NCI-H82 treated with DMSO at 0.1 percent for 48 hours (cell line): Measurements from ENCODE around the gene TTLL4.

Experiments used
- DNase-seq: peaks from one replicate; lab custom pipeline; 2025; ENCODE audit not compliant: unreplicated experiment; lab: John Stamatoyannopoulos, UW

The TTLL4 gene, protein sequence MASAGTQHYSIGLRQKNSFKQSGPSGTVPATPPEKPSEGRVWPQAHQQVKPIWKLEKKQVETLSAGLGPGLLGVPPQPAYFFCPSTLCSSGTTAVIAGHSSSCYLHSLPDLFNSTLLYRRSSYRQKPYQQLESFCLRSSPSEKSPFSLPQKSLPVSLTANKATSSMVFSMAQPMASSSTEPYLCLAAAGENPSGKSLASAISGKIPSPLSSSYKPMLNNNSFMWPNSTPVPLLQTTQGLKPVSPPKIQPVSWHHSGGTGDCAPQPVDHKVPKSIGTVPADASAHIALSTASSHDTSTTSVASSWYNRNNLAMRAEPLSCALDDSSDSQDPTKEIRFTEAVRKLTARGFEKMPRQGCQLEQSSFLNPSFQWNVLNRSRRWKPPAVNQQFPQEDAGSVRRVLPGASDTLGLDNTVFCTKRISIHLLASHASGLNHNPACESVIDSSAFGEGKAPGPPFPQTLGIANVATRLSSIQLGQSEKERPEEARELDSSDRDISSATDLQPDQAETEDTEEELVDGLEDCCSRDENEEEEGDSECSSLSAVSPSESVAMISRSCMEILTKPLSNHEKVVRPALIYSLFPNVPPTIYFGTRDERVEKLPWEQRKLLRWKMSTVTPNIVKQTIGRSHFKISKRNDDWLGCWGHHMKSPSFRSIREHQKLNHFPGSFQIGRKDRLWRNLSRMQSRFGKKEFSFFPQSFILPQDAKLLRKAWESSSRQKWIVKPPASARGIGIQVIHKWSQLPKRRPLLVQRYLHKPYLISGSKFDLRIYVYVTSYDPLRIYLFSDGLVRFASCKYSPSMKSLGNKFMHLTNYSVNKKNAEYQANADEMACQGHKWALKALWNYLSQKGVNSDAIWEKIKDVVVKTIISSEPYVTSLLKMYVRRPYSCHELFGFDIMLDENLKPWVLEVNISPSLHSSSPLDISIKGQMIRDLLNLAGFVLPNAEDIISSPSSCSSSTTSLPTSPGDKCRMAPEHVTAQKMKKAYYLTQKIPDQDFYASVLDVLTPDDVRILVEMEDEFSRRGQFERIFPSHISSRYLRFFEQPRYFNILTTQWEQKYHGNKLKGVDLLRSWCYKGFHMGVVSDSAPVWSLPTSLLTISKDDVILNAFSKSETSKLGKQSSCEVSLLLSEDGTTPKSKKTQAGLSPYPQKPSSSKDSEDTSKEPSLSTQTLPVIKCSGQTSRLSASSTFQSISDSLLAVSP

DNA sequence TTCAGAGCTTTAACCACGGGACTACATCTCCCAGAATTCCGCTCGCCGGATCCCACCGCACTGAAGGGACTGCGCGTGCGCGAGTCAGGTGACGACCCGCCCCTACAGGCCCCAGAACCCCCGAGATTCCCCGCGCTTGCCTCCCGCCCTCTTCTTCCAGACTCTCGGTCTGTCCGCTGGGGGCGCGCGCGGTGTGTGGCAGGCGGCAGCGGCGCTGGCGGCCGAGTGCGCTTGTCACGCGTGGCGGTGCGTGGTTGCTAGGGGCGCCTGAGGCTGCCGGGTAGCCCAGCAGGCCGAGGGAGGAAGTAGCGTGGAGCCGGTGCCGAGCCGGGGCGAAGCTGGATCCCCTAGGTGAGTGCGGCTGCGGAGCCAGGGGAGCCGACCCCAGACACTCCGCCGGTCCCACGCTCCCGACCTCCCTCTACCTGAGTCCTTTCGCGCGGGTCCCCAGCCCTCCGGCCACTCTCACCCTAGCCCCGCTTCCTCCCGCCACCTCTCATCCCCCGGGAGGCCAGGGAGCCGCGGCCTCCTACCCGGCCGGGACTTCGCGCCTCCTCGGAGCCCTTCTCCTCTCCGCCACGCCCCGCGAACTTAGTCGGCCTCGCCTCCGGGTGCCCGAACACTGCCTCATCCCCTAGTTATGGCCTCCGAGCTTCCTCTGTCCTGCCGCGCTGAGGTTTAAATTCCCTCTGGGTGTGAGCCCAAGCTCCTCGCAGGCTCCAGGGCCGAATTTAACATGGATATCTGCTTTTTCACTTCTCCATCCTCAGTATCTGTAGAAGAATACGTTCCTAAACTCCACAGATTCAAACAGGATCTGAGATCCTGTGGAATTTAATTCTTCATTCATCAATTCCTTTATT, at the start of gene TTLL4:
Gene TTLL4 (plus strand): TSS at position 149 of the 863 bp plus-strand sequence. CDS start 26,842 bp downstream, outside the sequence.
- peak; percentile 85 for DNase-seq

DNA sequence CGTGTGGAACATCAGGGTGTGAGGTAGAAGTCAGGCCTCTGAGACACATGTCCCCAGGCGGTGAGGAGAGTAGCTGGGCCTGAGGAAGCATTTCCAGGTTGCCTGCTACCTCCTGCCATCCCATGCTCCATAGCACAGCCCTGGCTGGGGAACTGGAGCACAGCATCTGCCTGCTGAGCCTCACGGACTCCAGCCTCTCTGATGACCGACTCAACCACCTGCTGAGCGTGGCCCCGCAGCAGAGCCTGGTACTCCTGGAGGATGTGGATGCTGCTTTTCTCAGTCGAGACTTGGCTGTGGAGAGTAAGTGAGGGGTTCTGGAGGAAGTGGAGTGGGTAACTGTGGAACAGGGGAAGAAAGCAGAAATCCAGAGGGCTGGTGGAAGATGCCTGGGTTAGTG, 48.3 kb upstream of the TTLL4 start:
- DNase-seq = no peak

DNA sequence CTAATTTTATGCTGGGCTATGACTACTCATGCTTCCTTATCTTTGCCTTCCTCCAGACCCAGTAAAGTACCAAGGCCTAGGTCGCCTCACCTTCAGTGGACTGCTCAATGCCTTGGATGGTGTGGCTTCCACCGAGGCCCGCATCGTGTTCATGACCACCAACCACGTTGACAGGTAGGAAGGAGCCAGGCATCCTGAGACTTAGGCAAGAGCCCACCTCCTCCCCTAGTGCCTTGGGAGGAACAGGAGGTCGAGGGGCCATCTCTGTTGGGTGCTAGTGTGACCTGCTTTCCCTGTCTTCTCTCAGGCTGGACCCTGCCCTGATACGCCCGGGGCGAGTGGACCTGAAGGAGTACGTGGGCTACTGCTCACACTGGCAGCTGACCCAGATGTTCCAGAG, 47.8 kb upstream of the TTLL4 start:
- no peak for DNase-seq

DNA sequence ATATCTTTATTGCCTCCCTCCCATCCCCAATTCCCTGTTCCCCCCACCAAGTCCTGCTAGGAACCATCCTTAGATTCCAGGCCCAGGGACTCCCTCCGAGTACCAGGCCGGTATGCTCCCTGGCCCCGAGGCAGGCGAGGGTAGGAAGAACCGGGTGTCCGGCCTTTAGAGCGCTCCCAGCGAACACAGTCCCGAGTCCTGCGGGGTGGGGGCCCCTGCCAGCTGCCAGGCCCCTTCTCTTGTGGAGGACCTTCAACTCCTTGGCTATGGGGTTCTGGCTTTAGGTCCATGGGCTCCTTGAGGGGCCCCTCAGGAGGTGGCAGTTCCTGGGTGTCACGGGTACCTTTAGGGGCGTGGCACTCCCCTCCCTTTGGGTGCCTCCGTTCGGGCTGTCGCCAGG, 46.7 kb upstream of the TTLL4 start:
- no peak for DNase-seq

DNA sequence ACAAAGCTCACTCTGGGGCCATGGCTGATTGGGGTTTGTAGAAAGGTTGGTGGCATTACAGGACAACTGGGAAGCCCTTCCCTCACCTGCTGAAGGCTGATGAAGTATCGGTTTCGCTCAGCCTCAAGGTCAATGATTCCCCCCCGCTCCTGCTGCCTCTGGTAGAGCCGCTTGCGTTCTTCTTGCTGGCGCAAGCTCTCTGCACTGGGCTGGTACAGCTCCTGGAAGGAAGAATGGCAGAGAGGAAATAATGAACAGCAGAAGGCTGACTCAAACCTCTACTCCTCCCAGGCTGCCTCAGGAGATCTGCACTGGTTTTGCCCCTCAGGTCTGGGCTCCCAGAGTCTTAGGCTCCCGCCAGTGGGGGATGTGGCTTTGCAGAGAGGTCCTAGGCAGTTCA, 46.0 kb upstream of the TTLL4 start:
- DNase-seq = no peak

DNA sequence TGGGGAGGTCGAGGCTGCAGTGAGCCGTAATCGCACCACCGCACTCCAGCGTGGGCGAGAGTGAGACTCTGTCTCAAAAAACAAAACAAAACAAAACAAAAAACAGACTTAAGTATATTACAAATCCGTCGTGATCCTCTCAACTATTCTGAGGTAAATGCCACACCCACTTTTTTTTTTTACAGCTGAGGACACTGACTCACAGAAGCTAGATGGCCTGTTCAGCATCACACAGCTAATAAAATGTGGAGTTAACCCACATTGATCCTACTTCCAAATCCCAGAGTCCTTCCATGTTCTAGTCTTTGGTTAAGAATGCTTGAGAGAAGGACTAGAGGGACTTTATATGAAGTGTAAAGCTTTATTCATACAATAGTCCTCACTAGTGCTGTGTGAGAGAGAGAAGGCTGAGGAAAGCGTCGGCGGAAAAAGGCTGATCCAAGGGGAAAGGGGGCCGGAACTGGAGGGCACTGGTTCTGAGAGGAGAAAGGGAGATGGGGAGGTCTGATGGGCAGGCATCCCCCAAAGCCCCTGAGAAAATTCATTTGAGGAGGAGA, 39.5 kb upstream of the TTLL4 start:
- no peak for DNase-seq

DNA sequence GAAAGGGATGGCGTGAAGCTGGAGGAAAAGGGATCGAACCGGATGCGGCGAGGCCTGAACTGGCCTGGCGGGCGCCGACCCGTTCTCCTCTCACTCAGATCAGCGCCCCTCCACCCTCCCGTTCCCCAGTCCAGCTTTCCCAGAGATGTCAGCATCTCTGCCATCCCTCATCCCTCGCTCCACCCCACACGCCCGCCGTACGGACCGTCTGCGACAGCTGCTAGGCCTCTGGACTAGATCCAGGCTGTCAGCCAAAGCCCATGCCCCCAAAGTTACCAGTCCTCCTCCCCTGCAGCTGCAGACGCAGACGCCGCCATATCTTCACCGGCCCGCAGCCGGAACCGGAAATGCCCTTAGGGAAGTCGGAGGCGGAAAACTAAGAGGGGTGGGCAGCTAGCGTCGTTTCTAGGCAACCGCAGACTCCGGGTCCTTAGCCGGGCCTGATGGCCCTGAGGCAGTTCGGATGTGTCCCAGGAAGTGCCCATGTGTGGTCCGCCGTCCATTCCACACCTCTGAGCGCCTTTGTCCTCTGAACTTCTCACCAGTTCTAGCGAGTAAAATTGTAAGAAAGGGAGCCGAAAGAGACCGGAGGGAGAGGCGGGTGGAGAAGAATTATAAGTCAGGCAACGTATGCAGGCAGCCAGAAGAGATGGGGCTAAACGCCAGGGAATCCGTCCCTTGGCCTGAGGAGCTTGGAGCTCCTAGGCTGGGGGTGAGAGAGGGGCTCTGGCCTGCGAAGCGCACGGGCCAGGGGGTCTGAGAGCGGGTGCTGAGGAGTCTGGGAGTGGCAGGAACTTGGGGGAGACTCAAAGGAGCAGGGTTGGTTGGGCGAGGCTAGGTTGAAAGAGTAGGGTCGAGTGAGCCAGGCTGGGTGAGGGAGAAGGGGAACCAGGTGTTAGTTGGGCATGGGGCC, 38.7 kb upstream of the TTLL4 start, which contains the start of the genes RNF25 and STK36:
Gene RNF25 (minus strand): TSS at position 349 of the 913 bp plus-strand sequence. CDS start 32 bp downstream, at position 317.
Gene STK36 (plus strand): TSS at position 433 of the 913 bp plus-strand sequence. CDS start 744 bp downstream, outside the sequence.
- peak; percentile 61 for DNase-seq

DNA sequence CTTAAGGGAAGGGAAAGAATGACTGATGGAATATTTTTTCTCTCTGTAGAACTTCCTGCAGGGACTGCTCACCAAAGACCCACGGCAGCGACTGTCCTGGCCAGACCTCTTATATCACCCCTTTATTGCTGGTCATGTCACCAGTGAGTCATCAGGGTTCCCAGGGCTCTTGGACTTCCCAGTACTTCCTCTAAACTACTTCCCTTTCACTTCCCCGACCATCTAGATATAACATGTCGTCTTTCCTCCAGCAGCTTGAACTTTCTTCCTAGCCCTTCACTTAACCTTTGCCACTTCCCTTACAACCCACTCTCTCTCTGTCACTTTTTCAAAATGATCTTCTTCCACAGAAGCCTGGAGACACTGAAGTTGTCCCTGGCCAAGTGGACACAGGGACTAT, 31.5 kb upstream of the TTLL4 start:
- DNase-seq = no peak

DNA sequence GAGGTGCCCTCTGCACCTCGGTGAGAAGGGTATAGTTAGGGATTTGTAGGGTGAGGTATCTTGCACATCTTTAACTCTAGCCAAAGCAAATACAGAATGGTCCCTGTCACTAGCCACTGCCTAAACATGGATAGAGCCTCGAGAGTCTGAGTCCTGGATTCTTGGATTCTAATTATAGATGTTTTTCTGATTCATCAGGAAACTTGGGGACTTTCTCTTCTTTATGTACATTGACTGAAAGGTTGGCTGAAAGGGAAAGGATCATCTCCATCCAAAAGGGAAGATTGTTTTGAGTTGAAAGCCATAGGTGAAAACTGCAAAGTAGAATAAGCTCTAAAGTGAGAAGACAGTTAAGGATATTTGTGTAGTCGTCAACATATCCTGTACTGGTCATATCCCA, 30.6 kb upstream of the TTLL4 start:
- DNase-seq = no peak

DNA sequence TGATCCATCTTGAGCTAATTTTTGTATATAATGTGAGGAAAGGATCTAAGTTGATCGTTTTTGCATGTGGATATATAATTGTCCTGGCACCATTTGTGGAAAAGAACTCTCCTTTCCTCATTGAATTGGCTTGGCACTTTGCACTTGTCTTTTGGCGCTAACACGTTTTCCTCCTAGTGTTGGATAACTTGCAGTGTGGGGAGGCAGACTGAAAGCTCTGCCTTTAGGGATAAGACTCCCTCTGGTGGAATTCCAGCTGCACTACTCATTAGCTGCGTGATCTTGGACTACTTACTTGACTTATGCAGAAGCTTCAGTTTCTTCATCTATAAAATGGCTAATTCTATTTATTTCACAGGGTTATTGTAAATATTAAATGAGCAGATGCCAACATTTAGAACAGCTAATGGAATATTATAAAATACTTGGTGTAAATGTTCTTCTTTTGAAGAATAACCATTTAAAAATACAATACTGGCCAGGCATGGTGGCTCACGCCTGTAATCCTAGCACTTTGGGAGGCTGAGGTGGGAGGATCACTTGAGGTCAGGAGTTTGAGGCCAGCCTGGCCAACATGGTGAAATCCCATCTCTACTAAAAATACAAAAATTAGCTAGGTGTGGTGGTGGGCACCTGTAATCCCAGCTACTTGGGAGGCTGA, 23.1 kb upstream of the TTLL4 start:
- peak; percentile 59 for DNase-seq

DNA sequence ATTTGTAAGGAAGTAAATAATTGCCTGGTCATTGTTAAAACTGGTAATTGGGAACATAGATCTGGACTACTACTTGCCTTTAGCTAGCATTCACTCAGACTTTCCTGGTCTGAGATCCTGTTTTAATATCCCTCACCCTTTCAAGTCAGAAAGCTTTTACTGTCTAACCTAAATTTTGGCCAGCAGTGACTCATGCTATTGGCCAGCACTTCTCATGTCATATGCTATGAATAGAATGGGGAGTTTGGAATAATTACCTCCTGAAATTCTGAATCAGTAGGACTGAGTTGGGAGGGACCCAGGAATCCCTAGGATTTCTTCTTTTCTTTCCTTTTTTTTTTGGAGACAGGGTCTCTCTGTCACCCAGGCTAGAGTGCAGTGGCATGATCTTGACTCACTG, 19.4 kb upstream of the TTLL4 start:
- no peak for DNase-seq

DNA sequence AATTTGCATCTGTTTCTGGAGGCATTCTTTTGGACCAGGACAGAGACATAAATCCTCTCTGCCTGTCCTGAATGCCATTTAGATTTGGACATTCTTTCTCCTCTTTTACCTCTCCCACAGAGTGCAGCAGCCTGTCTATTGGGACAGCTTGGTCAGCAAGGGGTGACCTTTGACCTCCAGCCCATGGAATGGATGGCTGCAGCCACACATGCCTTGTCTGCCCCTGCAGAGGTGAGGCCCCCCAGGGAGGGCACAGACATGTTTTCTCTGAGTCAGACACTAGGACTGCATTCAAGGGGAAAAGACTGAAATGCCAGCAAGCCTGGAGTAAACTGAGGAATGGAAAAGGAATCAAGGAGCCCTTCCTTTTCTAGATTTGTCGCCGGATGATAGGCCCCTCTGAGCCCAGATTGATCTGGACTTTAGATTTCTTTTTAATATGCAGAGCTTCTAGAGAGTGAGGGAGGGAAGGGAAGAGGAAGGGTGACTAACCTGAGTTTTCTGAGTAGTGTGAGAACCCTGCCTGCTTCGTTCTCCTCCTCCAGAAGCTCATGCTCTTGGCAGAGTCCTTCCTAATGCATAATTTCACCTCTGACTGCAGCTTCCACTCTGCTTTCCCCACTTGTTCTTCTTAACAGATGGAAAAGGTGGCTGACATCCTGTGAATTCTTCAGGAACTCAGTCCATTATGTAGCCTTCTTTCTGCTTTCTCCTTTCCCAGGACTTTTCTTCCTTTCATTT, 16.1 kb upstream of the TTLL4 start:
- DNase-seq = no peak

DNA sequence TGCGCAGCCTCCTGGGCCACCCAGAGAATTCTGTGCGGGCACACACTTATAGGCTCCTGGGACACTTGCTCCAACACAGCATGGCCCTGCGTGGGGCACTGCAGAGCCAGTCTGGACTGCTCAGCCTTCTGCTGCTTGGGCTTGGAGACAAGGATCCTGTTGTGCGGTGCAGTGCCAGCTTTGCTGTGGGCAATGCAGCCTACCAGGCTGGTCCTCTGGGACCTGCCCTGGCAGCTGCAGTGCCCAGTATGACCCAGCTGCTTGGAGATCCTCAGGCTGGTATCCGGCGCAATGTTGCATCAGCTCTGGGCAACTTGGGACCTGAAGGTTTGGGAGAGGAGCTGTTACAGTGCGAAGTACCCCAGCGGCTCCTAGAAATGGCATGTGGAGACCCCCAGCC, 11.8 kb upstream of the TTLL4 start:
- no peak for DNase-seq

DNA sequence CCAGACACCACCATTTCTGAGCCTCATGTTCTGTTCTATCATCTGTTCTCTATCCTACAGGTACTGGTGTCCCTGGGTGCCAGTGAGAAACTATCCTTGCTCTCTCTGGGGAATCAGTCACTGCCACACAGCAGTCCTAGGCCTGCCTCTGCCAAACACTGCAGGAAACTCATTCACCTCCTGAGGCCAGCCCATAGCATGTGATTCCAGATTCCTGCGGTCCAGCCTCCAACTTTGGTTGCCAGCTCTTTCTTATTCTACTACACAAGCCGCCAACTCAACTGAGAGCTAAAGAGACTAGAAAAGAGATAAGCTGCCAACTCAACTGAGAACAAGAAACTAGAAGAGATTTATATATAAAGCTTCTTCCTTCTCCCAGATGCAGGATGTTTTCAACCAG, 8.8 kb upstream of the TTLL4 start:
- no peak for DNase-seq

DNA sequence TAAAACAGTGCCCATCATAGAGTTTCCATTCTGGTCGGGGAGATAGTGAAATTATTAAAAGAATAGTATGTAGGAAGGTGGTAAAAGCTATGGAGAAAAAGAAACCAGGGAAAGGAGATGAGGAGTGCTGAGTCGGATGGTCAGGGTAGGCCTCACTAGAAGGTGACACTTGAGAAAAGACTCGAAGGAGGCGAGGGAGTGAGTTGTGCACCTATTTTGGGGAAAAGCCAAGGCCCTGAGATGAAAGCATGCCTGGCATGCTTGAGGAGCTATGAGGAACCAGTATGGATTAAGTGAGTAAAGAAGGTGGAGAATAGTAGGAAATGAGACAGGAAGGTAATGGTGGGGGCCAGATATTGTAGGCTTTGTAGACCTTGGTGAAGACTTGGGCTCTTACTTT, 7.3 kb upstream of the TTLL4 start:
- DNase-seq = no peak

DNA sequence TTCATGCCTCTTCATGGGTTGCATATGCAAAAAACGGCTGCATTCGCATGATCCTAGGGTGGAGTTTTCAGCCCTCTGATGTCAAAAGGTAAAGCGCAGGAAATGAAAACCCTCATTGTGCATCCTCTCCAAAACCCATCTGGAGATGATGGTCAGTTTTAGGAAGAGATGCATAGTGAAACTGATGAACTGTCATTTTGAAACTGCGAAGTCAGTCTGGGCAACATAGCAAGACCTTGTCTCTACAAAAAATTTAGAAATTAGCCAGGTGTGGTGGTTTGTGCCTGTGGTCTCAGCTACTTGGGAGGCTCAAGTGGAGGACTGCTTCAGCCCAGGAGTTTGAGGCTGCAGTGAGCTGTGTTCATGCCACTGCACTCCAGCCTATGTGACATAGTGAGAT, 2.5 kb upstream of the TTLL4 start:
- no peak for DNase-seq

DNA sequence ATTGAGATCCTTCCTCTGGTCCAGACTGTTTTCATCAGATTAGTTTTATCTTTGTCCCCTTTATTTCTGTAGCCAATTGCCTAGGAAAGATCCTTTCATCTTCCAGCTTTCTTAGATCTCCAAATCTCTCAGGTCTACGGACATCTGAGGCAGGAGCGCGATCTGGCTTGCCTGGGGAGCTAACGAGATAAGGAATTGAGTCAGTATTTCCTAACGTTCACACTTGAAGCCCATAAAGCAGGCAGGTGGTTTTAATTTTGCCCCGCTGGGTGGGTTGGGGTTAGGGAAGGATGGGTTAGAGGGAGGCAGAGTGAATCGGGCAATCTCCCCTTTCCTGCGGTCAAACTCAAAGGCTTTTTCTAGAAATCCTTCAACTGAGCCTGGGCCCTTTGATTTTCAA, 727 bp upstream of the TTLL4 start:
- no peak for DNase-seq

DNA sequence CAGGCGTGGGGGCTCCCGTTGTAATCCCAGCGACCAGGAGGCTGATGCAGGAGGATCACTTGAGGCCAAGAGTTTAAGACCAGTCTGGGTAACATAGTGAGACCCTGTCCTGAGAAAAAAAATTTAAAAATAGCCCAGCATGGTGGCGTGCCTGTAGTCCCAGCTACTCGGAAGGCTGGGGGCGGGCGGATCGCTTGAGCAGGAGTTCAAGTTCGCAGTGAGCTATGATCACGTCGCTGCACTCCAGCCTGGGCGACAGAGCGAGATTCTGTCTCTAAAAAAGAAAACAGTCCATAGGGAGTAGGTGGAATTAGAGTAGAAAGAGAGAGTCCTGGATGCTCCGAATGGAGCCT, 325 bp upstream of the TTLL4 start:
- no peak for DNase-seq
